ENCODE measurements around the gene ARHGEF37. TPM values are rescaled to one million over a fixed set of nuclear protein-coding genes. Genes with fewer than 3 reads are reported as not detected.
"Not testable (repeated sequence)": the region's sequence is repeated elsewhere in the genome, so short reads cannot be mapped to it uniquely, and the experiment has no call there.

The ARHGEF37 gene
- total RNA-seq, 2 donors from 2014 or later, result 0.67 TPM; not detected in 1

DNA sequence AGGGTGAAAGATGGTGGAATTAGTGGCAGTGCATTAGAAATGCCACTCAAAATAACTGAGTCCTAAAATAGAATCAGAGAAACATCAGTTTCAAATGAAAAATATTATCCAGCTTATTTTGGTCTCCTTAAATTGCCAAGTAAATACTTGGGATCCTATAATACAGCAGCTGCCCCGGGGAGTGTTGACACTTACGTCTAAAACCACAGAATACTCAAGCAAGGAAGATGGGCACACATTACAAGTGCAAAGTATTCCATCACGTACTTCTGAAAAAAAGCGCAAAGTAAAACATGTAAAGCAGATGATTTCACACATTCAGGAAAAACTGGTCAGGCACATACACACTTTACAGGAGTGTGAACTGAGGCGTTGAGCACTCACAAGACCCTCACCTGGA is 2.4 kb upstream of the ARHGEF37 start:
- no peaks in the 10 kb centered on the region for H3K9me3 Mint-ChIP-seq
- no peak for ATAC-seq
- DNase-seq (ENCODE audit: low spot score), result no peak
- H3K27me3 Mint-ChIP-seq, result peaks cover 9 to 10% of the 10 kb centered on the region in 2 donors
- H3K27ac Mint-ChIP-seq, result no peak overlapping the region
- no peak overlapping the region for H3K4me3 Mint-ChIP-seq
- peaks cover 0 to 6% of the 10 kb centered on the region in 2 donors for H3K4me1 Mint-ChIP-seq (ENCODE audit: low read depth in 2 of 2)
- H3K36me3 Mint-ChIP-seq, result no peaks in the 10 kb centered on the region

DNA sequence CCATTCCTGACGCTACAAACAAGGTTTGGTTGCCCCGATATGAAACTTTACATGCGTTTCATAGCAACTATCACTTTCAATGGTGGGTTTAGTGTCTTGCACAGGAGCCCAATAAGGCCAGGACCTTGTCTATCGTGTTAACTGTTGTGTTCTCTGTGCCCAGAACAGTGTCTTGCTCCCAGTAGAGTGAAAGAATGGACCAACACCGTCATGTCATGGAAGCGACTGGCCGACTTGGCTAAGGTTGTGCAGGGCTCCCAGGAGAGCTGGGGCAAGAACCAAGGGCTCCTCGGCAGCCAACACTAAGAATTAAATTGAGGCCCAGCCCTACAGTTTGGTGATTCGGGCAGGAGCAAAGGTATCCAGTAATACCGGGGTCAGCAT is 498 bp upstream of the ARHGEF37 start:
- Mint-ChIP-seq H3K4me1 (ENCODE audit: low read depth in 2 of 2) (peaks cover 0 to 6% of the 10 kb centered on the region in 2 donors), H3K36me3 (no peaks in the 10 kb centered on the region), H3K27me3 (peaks cover 9 to 10% of the 10 kb centered on the region in 2 donors), H3K9me3 (no peaks in the 10 kb centered on the region), H3K4me3 (peak overlapping the region; percentile 60), H3K27ac (no peak overlapping the region)
- ATAC-seq (peak in 1 of 2 donors; percentile 9), DNase-seq (ENCODE audit: low spot score) (no peak)

DNA sequence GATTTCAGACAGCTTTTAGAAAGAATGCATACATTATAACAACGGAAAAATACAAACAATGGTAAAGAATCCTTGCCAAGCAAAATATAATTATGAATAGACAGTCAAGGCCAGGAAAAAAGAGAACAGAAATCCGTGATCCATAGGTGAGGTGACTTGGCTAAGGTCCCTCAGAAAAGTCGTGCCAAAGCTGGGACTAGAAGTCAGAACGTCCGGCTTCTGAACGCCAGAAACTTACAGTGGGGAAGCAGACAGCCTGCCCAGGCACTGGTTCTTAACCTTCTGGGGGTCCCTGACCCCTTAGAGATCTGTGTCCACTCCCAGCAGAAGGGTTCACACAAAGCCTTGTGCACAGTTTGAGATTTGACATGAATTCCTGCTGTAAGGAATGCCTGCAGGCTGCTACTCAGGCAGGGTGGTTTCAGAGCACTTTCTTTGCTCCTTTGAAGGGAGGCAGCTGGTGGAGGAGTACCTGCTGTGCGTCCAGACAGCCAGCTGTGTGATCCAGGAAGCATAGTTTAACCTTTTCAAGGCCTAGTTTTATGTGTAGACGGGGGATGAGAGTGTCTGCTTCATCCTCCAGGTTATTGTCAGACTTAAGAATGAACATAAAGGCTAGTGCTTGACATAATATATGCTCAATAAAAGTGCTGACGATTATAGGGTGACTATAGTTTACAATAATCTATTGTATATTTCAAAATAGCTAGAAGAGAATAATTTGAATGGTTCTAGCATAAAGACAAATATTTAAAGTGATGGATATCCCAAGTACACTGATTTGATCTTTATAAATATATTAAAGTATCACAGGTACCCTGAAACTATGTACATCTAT is 852 bp downstream of the ARHGEF37 start:
- Mint-ChIP-seq H3K27ac (no peak overlapping the region), H3K9me3 (no peaks in the 10 kb centered on the region), H3K36me3 (no peaks in the 10 kb centered on the region), H3K27me3 (peaks cover 9 to 15% of the 10 kb centered on the region in 2 donors), H3K4me3 (peak overlapping the region; percentile 60), H3K4me1 (ENCODE audit: low read depth in 2 of 2) (peaks cover 0 to 6% of the 10 kb centered on the region in 2 donors)
- DNase-seq (ENCODE audit: low spot score) (no peak), ATAC-seq (no peak)

DNA sequence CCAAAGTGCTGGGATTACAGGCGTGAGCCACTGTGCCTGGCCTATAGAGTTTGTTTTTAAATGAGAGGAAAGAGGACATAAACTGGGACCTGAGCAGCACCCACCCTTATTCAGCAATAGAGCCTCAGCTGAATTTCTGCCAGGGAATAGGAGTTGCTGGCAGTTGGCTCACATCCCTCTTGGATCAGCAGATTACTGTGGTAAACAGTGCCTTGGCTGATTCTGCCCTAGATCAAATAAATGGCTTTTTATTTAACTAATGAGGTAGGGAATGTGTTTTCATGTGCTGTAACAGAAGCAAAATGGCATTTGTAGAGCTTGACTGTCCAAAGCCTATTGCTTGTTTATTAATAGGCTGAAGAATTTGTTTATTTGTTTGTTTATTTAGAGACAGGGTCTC is 2.1 kb downstream of the ARHGEF37 start:
- H3K4me3 Mint-ChIP-seq, result no peak overlapping the region
- H3K27ac Mint-ChIP-seq, result no peak overlapping the region
- ATAC-seq (no peak), DNase-seq (ENCODE audit: low spot score) (no peak)
- H3K36me3 Mint-ChIP-seq, result no peaks in the 10 kb centered on the region
- peaks cover 9 to 15% of the 10 kb centered on the region in 2 donors for H3K27me3 Mint-ChIP-seq
- H3K4me1 Mint-ChIP-seq (ENCODE audit: low read depth in 2 of 2), result peaks cover 0 to 6% of the 10 kb centered on the region in 2 donors
- no peaks in the 10 kb centered on the region for H3K9me3 Mint-ChIP-seq

DNA sequence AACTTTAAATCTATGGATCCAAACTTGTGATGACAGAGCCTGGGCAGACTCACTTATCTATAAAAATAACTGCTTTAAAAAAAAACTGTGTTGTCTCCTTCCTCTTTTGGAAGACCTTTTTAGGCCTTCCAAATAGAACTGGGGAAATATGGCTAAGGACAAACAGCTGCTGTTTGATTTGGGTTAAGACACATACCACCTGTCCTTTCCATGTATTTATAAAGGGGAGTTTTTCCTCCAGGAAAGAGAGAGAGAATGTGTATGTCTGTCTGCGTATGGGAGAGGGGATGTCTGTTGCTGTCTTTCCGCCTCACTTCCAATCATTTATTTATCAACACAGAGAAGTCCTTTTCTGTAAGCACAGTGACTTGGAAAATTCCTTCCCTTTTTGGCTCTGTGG is 2.8 kb downstream of the ARHGEF37 start:
- ATAC-seq (no peak), DNase-seq (ENCODE audit: low spot score) (no peak)
- Mint-ChIP-seq H3K27ac (no peak overlapping the region), H3K36me3 (no peaks in the 10 kb centered on the region), H3K4me1 (ENCODE audit: low read depth in 2 of 2) (peaks cover 0 to 6% of the 10 kb centered on the region in 2 donors), H3K9me3 (no peaks in the 10 kb centered on the region), H3K27me3 (peaks cover 9 to 12% of the 10 kb centered on the region in 2 donors), H3K4me3 (no peak overlapping the region)

DNA sequence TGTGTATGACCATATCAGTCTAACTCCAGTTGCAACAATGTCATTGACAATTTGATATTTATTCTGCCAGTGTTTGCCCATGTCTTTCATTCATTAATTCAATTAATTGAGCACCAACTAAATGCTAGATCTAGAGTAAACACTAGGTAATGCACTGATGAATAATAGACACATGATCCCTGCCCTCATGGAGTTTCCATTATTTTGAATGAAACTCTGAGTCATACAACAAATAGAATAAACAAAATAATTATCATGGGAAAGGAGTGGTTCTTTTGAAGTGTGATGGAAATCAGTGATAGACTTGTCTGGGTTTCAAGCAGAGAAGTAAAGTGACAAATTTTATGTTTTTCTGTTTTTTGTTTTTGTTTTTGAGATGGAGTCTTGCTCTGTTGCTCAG is 4.6 kb downstream of the ARHGEF37 start:
- ATAC-seq (no peak), DNase-seq (ENCODE audit: low spot score) (no peak)
- Mint-ChIP-seq H3K9me3 (no peaks in the 10 kb centered on the region), H3K4me1 (ENCODE audit: low read depth in 2 of 2) (peaks cover 0 to 1% of the 10 kb centered on the region in 2 donors), H3K27me3 (peaks cover under 1 to 7% of the 10 kb centered on the region in 2 donors), H3K27ac (no peak overlapping the region), H3K4me3 (no peak overlapping the region), H3K36me3 (no peaks in the 10 kb centered on the region)

DNA sequence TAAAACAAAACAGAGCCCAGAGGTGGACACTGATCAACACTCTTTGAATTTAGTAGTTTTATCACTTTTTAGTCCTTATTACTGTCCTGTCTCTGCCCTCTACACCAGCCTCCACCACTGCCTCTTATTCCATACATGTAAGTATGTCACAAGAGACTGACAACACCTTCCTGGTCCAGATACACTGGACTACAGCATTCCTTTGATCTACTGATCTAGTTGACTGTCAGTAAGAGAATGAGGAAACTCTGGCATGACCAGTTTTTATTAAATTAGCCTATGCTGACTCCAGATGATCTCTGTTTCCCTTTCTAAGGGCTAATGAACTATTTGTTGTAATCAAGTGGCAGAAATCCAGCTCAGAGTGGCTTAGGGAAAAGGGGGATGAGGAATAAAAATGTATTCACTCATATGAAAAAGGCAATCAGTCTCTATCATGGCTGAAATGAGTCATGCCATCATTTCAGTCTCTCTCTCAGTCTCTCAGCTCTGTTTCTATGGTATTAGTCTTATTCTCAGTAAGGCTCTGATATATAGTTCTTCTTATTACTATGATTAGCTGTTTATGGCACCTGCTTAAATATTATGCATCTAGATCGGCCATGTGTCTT is 5.5 kb downstream of the ARHGEF37 start:
- no peak for DNase-seq (ENCODE audit: low spot score)
- peak in 1 of 2 donors; percentile 38 for ATAC-seq
- Mint-ChIP-seq H3K27me3 (peaks cover 0 to 6% of the 10 kb centered on the region in 2 donors), H3K36me3 (no peaks in the 10 kb centered on the region), H3K4me1 (ENCODE audit: low read depth in 2 of 2) (no peaks in the 10 kb centered on the region), H3K4me3 (no peak overlapping the region), H3K27ac (no peak overlapping the region), H3K9me3 (no peaks in the 10 kb centered on the region)

DNA sequence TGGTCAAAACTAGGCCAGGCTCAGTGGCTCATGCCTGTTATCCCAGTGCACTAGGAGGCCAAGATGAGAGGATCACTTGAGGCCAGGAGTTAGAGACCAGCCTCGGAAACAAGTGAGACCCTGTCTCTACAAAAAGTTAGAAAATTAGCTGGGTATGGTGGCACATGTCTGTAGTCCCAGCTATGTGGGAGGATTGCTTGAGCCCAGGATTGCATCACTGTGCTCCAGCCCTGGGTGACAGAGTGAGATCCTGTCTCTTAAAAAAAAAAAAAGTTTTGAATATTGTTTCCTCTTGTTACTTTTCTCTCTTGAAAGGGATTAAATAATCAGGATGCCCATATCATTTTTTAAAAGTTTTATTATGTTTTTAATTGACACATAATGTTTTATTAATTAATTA is 7.6 kb downstream of the ARHGEF37 start:
- ATAC-seq (no peak), DNase-seq (ENCODE audit: low spot score) (no peak)
- Mint-ChIP-seq H3K4me3 (no peak overlapping the region), H3K4me1 (ENCODE audit: low read depth in 2 of 2) (no peaks in the 10 kb centered on the region), H3K36me3 (no peaks in the 10 kb centered on the region), H3K27ac (no peak overlapping the region), H3K9me3 (no peaks in the 10 kb centered on the region), H3K27me3 (peaks cover 0 to 8% of the 10 kb centered on the region in 2 donors)

DNA sequence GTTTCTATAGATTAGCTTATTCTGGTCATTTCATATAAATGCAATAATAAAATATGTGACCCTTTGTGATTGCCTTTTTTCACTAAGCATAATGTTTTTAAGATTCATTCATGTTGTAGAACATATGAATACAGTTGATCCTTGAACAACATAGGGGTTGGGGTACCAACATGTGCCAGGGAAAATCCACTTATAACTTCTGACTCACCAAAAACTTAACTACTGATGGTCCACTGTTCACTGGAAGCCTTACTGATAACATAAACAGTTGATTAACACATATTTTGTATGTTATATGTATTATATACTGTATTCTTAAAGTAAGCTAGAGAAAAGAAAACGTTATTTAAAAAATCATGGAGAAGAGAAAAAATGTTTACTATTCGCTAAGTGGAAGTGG is 12.1 kb downstream of the ARHGEF37 start:
- ATAC-seq (no peak), DNase-seq (ENCODE audit: low spot score) (no peak)
- Mint-ChIP-seq H3K9me3 (no peaks in the 10 kb centered on the region), H3K4me1 (ENCODE audit: low read depth in 2 of 2) (no peaks in the 10 kb centered on the region), H3K4me3 (no peak overlapping the region), H3K27ac (no peak overlapping the region), H3K36me3 (no peaks in the 10 kb centered on the region), H3K27me3 (peaks cover 0 to 3% of the 10 kb centered on the region in 2 donors)

DNA sequence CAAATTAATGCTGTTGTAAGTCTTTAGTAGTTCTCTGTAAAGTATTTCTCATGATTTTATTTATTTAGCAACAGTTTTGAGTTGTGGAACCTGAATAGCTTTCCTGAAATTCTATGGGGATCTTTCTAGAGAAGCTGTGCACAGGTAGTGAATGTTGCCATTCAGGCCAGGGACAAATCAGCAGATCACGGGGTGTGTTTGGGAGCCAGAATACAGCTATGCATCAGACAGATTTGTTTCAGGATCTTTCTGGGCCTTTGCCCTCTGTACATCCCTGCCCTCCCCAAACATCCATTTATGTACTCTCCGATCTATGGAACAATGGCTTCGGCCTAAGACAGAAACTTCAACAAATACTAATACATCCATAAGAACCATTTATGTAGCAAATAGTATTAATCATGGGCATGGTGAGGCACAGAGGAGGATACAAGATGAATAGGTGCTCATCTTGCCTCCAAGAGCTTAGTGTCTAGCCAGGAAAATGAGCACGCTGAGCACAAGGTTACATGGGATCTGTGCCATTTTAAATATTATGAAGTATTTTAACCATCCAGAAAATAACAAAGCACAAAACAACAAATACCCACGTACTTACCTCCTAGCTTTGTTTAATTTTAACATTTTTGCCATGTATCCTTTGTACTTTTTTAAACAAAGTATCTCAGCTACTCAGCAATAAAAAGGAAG is 13.1 kb downstream of the ARHGEF37 start:
- DNase-seq (ENCODE audit: low spot score) (no peak), ATAC-seq (no peak)
- no peaks in the 10 kb centered on the region for H3K4me1 Mint-ChIP-seq (ENCODE audit: low read depth in 2 of 2)
- no peaks in the 10 kb centered on the region for H3K9me3 Mint-ChIP-seq
- no peak overlapping the region for H3K4me3 Mint-ChIP-seq
- H3K27ac Mint-ChIP-seq, result no peak overlapping the region
- H3K27me3 Mint-ChIP-seq, result peaks cover 0 to 3% of the 10 kb centered on the region in 2 donors
- no peaks in the 10 kb centered on the region for H3K36me3 Mint-ChIP-seq

DNA sequence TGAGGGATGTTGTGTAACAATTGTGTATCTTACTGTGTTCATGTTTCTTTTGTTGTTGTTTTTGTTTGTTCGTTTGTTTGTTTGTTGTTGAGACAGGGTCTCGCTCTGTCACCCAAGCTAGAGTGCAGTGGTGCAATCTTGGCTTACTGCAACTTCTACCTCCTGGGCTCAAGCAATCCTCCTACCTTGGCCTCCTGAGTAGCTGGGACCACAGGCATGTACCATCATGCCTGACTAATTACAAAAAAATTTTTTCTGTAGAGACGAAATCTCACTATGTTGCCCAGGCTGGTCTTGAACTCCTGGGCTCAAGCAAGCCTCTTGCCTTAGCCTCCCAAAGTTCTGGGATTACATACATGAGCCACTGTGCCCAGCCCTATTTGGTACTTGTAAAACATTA is 13.8 kb downstream of the ARHGEF37 start:
- not testable (repeated sequence) for H3K4me1 Mint-ChIP-seq (ENCODE audit: low read depth in 2 of 2); H3K27ac Mint-ChIP-seq; DNase-seq (ENCODE audit: low spot score); ATAC-seq; H3K27me3 Mint-ChIP-seq; H3K36me3 Mint-ChIP-seq; H3K9me3 Mint-ChIP-seq; H3K4me3 Mint-ChIP-seq

DNA sequence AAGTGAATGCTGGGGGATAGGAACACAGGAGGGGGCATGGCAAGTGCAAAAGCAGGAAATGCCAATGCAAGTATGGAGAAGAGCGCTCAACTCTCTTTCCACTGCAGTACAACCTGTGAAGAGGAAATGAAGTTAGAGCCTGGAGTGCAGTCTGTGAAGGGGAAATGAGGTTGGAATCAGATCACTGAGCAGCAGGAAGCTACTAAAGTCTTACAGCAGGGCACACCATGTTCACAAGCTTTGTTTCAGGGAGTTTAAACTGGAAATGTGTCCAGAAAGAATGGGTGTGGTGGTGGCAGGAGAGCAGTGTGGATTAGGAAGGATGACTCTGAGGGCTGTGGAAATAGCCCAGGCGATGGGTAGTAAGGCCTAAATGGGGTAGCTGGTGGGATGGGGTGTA is 15.4 kb downstream of the ARHGEF37 start:
- H3K27me3 Mint-ChIP-seq, result peaks cover 0 to 3% of the 10 kb centered on the region in 2 donors
- DNase-seq (ENCODE audit: low spot score), result no peak
- ATAC-seq, result no peak
- H3K36me3 Mint-ChIP-seq, result no peaks in the 10 kb centered on the region
- no peak overlapping the region for H3K4me3 Mint-ChIP-seq
- no peaks in the 10 kb centered on the region for H3K4me1 Mint-ChIP-seq (ENCODE audit: low read depth in 2 of 2)
- peak overlapping the region in 1 of 2 donors; percentile 22 for H3K27ac Mint-ChIP-seq
- H3K9me3 Mint-ChIP-seq, result no peaks in the 10 kb centered on the region

DNA sequence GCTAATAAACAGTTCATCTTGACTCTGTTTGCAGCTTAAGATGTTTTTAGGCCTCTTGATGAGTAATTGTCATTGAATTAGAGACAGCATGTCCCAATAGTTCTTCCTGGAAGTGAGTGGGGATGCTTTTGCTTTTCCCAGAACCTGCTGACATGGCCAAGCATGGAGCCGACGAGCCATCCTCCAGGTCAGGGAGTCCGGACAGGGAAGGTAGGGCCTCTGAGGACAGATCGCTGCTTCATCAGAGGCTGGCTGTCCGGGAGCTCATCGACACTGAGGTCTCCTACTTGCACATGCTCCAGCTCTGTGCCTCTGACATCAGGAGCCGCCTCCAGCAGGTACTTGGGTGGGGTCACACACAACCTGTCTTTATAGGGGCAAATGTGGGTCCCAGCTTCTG is 16.3 kb downstream of the ARHGEF37 start:
- Mint-ChIP-seq H3K27me3 (peaks cover 0 to 3% of the 10 kb centered on the region in 2 donors), H3K4me1 (ENCODE audit: low read depth in 2 of 2) (no peaks in the 10 kb centered on the region), H3K4me3 (no peak overlapping the region), H3K9me3 (no peaks in the 10 kb centered on the region), H3K27ac (no peak overlapping the region), H3K36me3 (no peaks in the 10 kb centered on the region)
- ATAC-seq (no peak), DNase-seq (ENCODE audit: low spot score) (no peak)

DNA sequence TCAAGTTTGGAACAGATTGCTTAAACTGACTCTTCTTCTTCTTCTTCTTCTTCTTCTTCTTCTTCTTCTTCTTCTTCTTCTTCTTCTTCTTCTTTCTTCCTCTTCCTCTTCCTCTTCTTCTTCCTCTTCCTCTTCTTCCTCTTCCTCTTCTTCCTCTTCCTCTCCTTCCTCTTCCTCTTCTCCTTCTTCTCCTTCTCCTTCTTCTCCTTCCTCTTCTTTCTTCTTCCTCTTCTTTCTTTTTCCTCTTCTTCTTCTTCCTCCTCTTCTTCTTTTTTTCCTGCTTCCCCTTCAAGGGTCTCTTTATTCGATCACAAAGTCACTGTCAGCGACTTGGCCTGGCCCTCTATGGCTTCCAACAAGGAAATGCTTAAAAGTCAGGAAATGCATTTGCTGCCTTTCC is 16.9 kb downstream of the ARHGEF37 start:
- H3K4me1 Mint-ChIP-seq (ENCODE audit: low read depth in 2 of 2); H3K36me3 Mint-ChIP-seq; DNase-seq (ENCODE audit: low spot score); ATAC-seq; H3K9me3 Mint-ChIP-seq; H3K4me3 Mint-ChIP-seq; H3K27me3 Mint-ChIP-seq; H3K27ac Mint-ChIP-seq: not testable (repeated sequence)

All from natural killer cell treated with Interleukin-12 subunit alpha and Interleukin-12 subunit beta and Interleukin-15 and Interleukin-18, amount 100 ng/mL, for 72 hours (primary cell).